Muscle of arm (tissue), 12 donors: Measurements from ENCODE around the gene ZNF503. TPM values are rescaled to one million over a fixed set of nuclear protein-coding genes. Genes with fewer than 3 reads are reported as not detected.
A peak's percentile ranks its signal among the peaks of the same experiment; 100 is the strongest.
"Not testable (repeated sequence)": the region's sequence is repeated elsewhere in the genome, so short reads cannot be mapped to it uniquely, and the experiment has no call there.

Experiments
- DNase-seq: peaks from one replicate; pipeline ENCODE4 v3.0.0-alpha.2; 2013
- polyA plus RNA-seq, 12 donors: library from polyadenylated mRNA; unstranded; fragments of 120-200 nt; gene quantifications; one replicate each; pipeline ENCODE4 v1.2.1, GENCODE V29; 2013; ENCODE audit not compliant: insufficient read length in 12 of 12

The ZNF503 gene
- polyA plus RNA-seq, 12 donors = 5.7 to 17.7 (median 9.2) TPM; not detected in 1

DNA sequence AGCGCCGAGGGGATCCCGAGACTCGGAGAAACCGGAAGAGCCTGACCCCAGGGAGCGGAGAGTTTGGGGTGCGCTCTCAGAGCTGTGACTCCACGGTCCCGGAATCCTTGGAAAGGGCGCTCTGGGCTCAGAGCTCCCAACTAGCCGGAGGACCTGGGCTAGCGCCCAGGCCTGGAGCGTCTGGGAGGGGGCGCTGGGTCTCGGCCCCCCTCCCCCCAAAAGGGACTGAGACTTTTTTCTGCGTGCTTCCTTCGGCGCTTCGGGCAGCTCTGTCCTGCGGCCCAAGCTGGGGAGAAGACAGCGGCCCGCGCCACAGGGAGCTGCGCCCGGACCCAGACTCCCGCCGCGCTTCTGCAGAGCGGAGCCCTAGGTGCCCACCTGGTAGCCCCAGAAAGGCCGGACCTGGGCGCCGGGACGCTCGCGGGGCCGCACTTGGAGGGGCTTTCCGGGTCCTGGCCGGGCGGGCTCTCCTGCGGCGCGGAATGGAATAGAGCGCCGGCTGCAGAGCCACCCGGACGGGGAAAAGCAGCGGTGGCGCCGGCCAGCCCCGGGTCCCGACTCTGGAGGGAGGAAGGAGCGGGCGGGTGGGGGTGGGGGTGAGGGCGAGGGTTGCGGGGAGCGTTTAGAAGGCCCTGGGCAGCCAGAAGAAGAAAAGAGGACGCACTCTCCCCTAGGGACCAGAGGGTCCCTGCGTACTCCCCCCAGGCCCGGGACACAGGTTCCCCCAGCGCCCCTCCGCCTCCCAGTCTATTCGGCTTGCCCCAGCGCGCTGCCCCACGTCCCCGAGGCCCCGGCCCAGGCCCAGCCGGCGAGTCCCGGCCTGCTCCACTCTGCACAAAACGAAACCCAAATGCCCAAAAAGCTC is 4.7 kb downstream of the ZNF503 start:
- DNase-seq = peak; percentile 55

DNA sequence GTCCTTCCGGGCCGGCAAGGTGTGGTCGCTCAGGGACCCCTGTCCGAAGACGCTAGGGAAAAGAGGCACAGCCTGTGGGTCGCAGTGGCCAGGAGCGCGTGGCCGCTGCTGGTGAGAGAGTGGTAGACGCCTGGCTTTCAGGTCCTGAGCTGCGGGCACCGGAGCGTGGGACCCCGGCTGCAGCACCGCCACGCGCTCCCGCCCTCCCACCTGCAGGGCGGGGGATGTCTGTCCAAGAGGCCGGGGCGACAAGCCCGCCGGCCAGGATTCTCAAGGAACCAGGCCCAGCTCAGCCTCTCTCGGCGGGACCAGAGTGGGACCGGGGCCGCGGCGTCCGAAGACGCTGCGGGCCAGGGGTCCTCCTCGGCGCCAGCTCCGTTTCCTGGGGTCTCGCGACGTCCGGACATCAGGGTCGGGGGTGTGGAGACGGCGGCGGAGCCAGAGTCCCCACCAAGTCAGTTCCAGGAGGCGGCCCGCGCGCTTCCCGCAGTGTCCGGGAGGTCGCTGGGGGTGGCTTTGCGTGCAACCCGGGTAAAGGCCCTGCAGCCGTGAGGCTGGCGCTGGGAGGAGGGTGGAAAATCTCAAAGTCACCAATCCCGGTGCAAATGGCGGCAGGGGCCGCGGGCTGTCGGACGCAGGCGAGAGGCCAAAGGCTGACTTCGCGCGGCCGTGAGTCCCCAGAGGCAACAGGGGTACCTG is 5.5 kb downstream of the ZNF503 start:
- no peak for DNase-seq

DNA sequence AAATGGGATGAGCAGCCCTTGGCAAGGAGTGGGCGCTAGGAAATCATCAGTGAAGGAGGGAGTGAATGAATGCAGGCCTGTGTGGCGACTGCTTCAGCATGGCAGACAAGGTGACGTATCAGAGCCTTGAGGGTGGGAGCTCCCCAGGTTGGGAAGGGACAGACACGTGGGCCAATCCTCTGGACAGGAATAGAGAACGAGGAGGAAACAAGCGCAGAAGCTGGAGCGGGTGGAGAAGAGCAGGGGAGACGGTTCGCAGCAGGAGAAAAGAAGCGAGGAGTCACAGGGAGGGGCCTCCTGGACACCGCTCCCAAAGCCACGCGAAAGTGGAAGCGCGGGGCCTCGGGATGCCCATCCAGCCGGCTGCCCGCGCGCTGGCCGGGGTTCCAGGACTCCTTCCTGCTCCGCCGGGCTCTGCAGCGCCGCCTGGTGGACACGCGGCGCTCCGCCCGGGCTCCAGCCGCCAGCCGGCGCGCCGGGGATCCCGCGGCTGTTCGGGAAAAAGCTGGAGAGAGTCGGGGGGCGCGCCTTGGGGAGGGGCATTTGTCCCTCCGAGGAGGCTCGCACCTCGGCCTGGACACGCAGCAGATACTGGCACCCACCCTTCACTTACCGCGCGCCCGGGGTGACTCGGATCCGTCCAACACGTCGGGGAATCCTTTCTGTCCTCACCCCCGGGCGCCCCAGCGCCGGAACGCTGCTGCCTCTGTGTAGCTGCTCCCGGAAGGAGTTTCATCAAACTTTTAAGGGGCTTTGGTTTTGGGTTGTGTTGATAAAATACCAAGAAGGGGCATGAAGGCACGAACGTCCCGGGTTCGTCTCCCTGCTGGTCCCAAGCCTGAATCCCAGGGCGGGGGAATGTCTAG is 6.3 kb downstream of the ZNF503 start:
- DNase-seq = peak; percentile 71

DNA sequence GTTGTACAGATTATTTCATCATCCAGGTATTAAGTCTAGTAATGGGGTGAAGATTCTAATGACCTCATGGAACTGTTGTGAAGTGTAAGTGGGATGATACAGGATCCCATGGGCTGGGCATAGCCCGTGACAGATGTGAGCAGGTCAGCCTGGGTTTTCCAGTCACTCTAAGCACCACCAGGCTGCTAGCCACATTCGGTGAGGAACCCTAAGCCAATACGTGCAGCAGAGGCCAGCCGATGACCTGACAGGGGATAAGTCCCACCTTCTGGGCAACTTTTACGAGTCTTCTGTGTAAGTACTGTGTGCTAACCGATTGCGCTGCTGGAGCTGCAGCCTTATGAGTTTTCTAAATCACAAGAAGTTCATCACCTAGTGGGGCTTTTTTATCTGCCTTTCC is 7.3 kb downstream of the ZNF503 start:
- no peak for DNase-seq

DNA sequence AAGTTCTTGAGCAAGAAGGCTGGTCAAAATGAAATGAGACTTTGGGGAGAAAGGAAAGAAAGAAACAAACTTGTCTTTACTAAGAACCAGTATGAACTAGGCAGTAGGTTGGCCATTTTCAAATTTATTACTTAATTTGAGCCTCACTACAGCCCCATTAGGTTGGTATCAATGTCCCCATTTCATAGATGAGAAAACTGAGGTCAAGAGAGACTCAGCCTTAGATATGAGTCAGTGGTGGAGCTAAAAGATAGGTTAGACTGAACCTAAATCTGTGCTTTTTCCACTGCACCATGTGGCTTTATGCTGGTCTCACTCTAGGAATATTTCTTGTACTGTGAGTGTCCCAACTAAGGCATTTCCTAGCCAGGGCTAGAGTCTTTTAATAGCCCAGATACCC is 8.8 kb downstream of the ZNF503 start:
- no peak for DNase-seq

DNA sequence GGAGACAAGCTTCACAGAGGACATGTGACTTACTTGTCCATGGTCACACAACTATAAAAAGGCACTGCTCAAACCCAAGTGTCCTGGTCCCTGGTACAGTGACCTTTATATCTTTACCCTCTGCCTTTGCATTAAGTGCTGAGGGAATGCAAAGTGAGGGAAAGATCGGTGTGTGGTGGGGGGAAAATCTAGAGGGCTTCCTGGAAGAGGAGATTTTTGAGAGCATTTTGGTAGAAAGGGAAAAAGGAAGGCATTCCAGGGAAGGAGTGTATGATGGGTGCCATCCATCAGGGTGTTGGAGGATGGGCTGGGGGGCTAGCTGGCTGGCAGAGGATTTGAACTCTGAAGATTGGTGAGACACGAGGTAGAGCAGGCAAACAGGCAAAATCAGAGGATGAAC is 9.3 kb downstream of the ZNF503 start:
- no peak for DNase-seq

DNA sequence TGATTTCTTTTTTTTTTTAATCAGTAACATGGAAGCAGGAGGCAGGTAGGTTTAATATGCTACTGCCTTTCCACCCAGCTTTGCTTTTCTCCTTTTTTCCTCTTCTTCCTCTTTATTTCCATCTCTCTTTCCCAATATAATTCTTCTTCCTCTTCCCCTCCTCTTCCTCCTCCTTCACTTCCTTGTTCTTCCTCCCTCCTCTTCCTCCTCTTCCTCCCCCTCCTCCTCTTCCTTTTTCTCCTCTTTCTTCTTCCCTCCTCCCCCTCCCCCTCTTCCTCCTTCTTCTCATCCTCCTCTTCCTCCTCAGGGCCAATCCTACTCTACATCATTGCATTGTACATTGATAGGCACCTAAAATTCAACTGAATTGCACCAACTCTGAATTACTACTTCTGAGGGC is 11.4 kb downstream of the ZNF503 start:
- DNase-seq = no peak

DNA sequence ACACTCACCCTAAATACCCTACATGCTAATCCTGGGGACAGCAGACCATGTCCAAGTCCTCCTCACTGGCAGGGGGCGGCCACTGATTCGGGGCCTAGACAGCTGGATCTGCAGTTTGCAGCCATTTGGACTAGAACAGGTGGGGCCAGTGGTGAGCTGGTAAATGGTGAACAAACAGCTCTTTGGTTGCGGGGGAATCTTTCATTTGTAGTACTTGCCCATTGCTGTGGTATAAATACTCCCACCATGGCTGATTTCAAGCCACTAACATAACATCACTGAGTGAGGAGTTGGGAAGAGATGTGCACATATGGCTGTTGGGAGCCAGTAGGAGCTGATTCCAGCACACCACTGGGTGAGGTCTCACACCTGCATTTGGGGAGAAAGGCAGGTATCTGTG is 13.5 kb downstream of the ZNF503 start:
- DNase-seq = no peak

DNA sequence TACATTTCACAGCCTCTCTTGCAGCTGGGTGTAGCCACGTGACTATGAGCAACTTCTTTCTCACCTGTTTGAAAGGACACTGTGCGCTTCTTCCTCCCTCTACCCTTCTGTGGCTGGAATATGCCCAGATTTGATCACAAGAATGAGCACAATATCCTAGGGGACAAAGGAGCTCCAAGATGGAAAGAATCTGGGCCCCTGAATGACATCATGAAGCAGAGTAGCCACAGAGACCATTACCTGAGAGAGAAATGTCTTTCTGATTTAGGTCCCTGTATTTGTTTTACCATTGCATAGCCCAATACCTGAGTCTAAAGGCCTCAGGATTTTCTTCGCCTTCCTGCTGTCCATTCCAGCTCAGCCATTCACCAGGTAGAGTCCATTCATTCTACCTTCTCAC is 15.4 kb downstream of the ZNF503 start:
- no peak for DNase-seq

DNA sequence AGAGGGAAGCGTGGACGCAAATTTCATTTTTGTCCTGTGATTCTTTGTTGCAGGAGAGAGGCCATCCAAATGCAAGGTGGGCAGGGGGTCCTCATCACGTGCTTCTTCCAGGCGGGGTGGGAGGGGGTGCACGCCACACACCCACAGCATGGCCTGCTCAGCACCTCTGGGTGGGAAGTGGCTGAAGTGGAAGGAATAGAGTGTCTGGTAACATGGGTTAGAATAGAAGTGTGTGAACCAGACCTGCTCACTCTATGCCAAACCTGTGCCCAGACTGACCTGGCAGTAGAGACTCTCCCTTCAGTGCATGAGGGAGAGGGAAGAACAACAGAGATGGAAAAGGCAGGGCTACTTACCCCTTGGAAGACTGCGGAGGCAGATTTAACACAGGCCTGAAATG is 21.7 kb downstream of the ZNF503 start:
- no peak for DNase-seq

DNA sequence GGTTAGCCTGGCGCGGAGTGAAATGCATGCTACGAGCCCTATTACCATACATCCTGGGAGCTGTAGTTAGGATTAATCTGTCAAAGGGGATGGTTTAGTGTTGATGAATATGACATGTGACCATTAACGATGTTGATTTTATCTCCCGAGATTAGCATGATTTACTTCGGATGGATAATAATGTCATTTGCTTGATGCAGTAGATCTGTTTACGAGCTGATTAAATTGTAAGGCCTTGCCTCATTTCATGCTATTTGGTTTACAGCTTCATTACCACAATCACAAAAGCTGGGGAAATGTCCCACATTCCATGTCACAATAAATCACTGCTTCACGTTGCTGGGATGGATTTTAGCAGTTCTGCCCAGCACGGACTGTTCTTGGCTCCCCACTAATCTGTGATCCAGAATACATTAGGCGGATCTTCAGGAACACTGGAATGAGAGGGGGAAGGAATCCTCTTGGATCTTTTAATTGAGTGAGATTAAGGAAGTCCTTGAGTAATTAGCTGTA is 22.3 kb downstream of the ZNF503 start:
- DNase-seq = no peak

DNA sequence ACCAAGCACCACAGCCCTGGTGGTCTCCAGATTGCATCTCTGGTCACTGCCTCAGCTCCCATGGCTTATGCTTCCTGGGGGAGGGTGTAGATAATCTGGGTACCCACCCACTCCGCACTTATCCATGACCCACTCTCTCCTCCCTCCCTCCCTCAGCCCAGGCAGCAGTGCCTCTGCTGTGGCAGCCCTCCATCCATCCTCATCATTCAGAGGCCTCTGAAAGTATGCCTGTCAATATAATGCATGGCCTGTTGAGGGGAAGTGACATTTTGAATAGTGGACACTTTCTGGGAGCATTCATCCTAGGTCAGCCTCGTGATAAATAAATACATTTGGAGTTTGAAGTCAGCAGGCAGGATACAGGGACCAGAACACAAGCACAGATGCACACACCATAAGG is 23.2 kb downstream of the ZNF503 start:
- no peak for DNase-seq

DNA sequence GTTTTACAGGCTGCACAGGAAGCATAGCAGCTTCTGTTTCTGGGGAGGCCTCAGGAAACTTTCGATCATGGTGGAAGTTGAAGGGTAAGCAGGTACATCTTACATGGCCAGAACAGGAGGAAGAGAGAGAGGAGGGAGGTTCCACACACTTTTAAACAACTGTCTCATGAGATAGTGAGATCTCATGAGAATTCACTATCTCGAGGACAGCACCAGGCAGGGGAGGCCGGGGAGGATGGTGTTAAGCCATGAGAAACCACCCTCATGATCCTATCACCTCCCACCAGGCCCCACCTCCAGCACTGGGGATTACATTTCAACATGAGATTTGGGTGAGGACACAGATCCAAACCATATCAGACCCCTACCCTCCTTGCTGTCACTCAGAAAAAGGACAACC is 23.7 kb downstream of the ZNF503 start:
- no peak for DNase-seq

DNA sequence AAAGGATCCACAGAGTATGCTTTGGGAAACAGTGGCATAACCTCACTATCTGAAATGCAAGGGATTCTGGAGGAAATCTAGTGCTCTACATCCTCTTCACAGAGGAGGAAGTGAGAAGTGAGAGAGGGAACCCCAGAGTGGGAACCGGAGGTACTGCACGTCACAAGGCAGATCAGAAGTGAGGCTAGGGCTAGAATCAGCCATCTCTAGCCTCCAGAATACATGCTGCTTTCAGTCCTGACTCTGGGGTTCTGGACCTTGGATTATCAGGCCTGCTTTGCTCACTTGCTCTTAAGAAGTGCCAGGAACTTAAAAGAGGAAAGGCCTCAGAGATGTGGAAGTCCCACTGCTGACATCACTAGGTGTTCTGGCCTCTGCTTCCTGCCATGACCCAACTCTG is 25.7 kb downstream of the ZNF503 start:
- DNase-seq = no peak

DNA sequence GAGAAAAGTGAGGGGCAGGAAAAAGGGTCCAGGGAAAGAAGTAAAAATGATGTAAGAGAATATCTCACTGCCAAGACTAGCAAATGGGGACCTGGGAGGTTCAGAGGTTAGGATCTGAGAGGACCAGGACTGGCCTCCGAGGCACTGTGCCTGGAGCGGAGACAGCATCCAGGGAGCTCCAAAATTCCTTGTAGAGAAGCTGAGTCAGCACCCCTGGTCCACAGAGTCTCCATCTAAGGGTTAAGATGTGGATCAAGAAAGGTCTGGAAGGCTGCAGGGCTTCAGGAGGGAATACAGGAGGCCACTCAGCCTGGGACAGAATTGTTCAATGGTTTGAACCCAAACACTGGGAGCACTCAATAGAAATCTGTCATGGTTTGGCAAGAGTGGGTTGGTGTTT is 30.6 kb downstream of the ZNF503 start:
- DNase-seq = no peak

DNA sequence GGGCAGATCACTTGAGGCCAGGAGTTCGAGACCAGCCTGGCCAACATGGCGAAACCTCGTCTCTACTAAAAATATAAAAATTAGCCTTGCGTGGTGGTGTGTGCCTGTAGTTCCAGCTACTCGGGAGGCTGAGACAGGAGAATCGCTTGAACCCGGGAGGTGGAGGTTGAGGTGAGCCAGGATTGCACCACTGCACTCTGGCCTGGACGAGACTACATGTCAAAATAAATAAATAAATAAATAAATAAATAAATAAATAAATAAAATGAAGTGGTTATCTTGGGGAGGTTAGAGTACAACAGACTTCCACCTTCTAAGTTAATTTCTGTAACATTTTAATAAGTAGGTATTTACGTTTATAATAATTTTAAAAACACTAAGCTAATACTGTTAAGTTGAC is 31.7 kb downstream of the ZNF503 start:
- not testable (repeated sequence) for DNase-seq

DNA sequence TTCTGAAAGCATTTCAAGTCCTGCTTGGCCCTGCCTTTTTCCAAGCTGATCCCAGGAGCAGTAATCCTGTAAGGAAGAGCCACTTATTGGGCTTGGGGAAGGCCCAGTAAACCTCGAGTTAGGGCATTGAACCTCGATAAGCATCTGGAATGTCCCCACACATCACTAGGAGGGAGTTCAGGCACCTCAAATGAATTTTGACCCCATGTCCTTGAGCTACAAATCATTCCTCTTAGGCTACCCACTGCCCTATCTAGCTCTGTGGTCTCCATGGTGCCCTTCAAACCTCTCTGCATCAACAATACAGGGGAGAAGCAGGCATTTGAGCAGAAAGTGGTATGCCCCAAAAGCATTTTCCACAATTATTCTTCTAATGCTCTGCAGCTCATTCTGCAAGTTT is 33.7 kb downstream of the ZNF503 start:
- no peak for DNase-seq

DNA sequence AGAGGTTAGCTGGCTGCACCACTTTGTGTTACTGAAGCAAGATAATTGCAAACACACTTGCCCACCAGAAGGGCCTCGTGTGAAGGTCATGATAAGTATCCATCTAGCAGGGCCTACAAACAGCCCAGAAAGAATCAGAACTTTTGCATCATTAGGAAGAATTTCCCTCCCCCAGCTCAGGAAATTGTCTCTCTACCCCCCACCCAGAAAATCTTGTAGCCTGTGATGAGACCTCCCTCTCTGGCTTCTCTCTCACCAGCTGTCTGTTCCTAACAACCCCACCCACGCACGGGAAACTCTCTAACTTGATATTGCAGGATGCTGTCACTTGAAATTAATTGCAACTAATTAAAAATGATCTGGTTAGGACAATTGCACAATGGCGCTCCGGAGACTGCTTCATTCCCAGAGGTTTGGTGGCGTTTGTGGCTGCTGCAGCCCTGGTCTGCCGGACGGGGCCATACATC is 34.5 kb downstream of the ZNF503 start:
- DNase-seq = no peak

DNA sequence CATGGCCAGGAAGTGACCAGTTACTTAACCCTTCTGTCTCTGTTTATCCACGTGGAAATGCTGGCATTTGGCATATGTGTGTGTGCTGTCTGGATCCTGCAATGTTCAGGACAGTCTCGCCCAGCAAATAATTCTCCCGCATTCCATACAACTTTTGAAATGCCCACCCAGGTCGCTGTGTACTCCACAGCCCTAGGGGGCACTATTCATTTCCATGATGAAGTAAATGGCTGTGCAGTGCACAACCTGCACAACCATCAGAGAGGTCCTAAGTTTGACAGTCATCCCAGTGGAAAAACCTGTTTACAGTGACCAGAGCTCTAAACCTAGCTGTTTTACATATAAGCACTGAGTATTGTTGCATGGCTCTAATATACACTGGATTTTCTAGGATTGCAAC is 38.1 kb downstream of the ZNF503 start:
- DNase-seq = no peak

DNA sequence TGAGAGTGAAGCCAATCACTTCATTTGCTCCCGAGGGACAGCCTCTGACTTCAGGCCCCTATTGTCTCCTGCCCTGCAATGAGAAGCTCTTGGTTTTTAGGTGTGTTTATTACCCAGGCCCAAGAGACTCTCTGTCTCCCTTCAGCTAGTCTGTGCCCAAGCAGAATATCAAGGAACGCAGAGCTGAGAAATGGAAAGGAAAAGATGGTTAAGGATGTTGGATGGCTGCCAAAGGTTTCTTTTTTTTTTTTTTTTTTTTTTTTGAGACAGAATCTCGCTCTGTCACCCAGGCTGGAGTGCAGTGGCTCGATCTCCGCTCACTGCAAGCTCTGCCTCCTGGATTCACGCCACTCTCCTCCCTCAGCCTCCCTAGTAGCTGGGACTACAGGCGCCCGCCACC is 41.7 kb downstream of the ZNF503 start:
- DNase-seq = not testable (repeated sequence)

DNA sequence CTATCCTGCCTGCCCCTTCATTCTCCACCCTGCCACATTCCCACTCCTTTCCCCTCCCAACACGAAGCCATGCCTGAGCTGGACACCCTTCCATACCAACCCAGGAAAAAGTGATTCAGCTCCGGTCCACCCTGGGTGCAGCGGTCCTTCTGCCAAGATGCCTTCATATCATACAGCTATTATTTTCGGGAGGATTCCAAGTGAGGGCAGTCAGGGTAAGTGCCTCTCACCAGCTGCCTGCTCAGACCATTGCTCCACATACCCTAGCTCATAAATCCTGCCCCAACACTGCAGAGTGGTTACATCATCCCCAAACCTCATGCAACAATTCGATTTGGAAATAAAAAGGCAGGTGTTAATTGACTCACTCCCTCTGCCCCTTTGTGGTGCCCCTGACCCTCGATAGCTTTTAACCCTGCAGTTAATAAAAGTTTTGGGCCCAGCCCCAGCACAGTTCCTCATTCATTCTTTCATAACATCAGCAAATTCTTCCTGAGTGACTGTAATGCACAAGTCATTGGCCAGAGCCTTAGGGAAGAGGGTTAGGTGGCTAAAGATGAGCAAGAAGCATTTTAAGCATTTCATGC is 42.6 kb downstream of the ZNF503 start:
- no peak for DNase-seq

DNA sequence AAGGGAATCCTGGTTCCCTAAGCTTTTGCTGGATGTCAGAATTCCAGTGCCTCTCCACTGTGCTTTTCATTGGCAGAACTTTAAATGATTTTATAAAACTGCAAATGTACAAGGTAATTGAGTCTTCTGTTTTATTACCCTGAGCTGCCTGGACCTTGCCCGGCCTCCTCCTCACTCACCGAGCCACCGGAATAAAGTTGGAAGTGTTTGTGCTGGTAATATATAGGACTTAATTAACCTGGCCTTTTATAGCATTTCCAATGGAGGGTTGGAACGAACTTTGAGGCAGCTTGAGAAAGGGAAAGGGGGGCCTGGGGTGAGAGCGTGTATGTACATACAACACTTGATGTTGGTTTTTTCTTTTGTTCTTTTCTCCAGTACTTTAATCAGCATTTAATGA is 43.4 kb downstream of the ZNF503 start:
- DNase-seq = no peak
